ENCODE data around the gene WWP2.

Gene WWP2

DNA sequence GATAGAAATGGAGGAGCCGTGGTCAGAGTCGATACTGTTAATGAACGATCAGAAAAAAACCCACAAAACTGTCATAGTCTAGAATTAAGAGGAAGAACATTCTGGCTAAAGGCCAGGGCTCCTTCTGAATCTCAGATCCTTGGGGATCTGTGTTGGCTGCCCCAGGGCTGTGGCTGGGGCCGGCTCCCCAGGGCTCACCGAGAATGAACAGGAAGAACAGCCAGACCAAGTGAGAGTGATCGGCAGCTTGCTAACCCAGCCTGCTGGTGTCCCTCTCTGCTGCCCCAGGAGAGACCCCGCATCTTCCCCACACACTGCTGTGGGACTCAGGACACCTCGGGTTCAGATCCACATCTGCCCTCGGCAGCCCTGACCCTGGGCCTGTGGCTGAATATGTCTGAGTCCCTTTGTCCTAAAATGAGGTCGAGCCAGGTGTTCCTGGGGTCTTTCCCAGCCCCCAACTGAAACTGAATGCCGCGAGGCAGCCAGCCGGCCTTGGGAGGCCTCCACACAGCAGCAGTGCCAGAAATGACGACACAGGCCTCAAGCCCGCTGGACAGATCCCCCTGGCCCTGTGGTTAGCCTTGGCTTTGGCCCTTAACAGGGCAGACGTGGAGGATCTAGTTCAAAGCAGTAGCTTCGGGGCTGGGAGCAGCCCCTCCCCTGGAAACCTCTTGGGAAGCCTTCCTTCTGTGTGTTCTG, 165.1 kb downstream of the WWP2 start:
- DNase-seq (ENCODE audit: low read depth in 3 of 3): no peak

DNA sequence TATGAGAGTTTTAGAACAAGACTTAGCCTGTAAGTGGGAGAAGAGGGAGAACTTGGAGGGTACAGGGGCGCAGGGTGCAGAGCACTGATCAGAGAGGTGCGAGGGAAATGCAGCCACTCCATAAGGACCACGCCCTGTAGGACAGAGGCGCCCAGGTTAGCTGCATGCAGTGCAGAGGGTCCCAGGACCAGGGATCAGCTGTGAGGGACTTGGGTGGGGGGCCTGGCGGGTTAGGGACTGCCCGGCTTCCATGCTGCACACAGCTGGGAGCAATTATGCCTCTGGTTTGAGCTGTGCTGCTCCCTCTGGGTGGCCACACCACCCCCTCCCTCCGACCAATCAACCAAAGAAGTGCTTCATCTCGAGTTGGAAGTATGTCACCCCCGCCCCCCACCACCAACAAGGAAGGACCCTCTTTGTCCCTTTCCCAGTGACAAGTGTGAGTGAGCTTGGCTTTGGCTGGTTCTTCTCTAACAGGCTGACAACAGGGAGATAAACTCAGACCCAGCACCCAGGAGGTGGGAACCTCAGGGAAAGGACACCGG, 166.8 kb downstream of the WWP2 start:
- DNase-seq (ENCODE audit: low read depth in 3 of 3): no peak

DNA sequence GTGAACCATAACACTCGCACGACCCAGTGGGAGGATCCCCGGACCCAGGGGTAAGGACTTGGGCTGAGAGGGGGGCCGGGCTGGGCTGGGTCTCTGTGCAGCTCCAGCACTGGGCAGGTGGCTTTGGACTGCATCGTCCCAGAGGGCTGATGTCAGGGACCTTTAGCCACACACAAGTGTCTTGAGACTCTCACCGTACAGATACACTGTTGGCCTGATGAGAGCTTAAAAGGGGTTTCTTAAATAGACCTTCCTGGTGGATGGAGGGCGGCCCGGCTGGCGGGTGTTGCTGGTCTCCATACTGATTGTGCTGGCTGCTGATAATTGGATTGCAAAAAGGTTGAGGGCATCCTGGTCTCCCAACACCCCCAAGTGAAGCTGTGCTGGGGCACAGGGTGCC, 167.3 kb downstream of the WWP2 start:
- no peak for DNase-seq (ENCODE audit: low read depth in 3 of 3)

DNA sequence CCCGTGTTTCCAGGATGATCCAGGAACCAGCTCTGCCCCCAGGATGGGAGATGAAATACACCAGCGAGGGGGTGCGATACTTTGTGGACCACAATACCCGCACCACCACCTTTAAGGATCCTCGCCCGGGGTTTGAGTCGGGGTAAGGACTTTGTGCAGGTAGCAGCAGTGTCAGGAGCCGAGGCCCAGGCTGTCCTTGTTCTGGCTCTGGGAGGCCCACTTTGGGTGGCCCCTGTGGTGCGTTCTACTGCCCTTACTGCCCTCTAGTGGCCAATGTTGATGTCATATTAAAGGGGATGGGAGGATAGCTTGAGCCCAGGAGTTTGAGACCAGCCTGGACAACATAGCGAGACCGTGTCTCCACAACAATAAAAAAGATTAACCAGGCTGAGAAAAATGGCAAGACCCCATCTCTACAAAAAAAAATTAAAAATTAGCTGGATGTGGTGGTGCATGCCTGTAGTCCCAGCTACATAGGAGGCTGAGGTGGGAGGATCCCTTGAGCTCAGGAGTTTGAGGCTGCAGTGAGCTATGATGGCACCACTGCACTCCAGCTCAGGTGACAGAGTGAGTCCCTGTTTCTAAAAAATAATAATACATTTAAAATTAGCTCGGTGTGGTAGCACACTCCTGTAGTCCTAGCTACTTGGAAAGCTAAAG, 168.1 kb downstream of the WWP2 start:
- DNase-seq (ENCODE audit: low read depth in 3 of 3): peak in 1 of 3 experiments; percentile 5

DNA sequence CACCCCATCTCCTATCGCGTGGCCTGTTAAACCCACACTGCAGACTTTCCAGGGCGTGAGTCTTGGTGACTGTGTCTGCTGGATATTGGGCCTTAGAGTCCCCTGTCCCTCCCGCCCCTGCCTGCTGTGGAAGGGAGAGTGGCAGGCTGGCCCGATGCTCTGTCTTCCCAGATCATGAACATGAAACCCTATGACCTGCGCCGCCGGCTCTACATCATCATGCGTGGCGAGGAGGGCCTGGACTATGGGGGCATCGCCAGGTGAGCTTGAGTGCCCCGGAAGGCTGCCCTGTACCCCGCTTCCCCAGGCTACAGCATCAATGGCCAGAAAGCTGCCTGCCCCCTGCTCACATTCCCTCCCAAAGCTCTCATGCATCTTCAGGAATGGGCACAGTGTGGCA, 169.5 kb downstream of the WWP2 start:
- DNase-seq (ENCODE audit: low read depth in 3 of 3): no peak

DNA sequence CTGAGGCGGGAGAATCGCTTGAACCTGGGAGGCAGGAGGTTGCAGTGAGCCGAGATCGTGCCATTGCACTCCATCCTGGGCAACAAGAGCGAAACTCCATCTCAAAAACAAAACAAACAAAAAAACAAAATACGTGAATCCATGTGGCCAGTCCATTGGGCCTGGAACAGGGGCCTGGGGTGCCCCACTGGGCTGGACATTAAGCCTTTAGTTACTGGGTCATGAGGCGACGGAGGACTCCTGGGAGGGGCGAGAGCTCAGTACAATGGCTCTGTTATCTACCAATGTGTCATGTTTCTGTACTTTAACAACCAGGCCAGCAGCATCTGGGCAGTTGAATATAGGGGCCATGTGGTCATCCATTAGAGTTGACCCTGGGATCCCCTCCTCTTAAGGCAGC, 170.1 kb downstream of the WWP2 start:
- DNase-seq (ENCODE audit: low read depth in 3 of 3): no peak

DNA sequence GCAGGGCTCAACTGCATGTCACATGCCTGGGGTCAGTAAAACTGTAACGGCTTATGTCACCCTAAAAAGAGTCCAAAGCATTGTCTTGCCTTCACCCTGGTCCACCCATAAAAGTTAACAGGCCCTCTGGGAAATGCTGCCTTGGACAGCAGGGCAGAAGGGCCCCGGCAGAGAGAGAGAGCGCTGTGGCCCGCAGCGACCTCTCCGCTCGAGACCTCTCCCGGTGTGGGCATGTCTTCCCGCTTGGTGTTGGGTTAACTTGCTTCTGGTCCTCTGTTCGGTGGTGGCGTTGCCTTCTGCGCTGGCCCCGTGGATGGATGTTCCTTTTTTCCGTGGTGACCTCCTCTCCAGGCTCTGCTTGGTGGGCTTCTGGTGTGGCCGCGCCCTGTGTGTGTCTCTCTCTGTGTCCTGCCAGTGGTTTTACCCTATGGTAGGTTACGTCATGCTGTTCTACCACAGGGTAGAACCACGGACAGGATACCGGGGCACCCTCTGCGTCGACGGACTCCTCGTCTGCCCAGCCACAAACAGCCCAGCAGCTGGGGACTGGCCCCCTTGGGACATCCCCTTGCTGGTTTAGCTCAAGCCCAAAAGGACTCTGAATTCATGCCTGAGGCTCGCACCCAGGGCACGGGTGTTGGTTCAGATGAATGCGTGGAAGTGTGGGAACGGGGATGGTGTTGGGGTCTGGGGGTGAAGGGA, 170.7 kb downstream of the WWP2 start:
- no peak for DNase-seq (ENCODE audit: low read depth in 3 of 3)

DNA sequence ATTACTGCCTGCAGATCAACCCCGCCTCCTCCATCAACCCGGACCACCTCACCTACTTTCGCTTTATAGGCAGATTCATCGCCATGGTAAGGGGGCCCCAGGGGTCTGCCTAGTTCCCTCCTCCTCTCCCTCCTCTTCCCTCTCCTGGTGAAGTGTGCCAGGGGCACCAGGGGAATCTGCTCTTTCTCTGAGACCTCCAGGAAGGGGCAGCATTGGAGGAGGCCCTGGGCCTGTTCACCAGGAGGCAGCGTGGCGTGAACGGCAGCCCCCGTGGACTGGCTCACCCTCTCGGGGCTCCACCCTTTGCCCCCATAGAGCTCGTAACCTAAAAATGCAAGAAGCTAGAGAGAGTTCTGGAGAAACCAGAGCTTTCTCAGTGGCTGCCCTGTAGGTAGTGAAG, 171.9 kb downstream of the WWP2 start:
- DNase-seq (ENCODE audit: low read depth in 3 of 3): no peak

DNA sequence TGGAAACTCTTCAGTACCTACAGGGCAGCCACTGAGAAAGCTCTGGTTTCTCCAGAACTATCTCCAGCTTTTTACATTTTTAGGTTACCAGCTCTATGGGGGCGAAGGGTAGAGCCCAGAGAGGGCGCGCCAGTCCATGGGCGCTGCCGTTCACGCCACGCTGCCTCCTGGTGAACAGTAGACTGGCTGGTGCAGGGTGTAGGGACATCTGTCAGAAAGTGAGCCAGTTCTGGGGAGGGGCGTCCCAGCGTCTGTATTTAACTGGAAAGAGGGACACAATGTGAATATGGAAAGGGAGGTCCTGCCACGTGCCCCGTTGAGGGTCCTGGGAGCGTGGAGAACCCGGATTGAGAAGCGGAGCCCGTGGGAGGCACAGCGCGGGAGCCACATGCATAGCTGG, 172.6 kb downstream of the WWP2 start:
- DNase-seq (ENCODE audit: low read depth in 3 of 3): no peak

DNA sequence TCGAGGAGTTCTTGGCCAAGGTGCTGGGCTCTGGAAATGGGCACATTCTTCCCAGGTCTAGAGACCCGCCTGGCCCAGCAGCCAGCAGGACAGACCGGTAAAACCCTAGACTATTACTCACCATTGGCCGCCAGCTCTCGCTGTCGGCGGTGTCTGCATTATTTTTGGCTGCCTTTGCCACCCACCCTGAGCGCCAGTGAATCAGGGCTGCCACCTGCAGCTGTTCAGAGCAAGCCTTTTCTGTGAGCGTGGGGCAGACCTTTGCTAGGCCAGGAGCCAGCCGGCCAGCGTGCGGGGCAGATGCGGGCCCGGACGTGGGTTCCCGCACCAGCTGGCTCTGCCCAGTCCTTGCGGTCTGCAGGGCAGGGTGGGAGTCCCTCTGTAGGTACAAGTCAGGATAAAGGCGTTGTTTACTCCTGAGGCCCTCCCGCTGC, 173.2 kb downstream of the WWP2 start:
- DNase-seq (ENCODE audit: low read depth in 3 of 3): no peak

DNA sequence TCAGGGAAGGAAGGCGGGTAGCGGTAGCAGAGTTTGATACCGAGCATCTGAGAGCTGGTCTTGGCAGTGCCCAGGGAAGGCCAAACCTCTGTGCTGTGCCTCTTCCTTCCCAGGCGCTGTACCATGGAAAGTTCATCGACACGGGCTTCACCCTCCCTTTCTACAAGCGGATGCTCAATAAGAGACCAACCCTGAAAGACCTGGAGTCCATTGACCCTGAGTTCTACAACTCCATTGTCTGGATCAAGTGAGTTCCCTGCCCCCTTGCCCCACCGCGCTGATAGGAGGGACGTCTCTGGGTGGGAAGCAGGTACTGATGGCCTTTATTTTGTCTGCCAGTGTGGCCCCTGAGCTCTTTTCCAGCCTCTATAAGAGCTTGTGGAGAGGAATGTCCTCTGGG, 173.6 kb downstream of the WWP2 start:
- DNase-seq (ENCODE audit: low read depth in 3 of 3): no peak

DNA sequence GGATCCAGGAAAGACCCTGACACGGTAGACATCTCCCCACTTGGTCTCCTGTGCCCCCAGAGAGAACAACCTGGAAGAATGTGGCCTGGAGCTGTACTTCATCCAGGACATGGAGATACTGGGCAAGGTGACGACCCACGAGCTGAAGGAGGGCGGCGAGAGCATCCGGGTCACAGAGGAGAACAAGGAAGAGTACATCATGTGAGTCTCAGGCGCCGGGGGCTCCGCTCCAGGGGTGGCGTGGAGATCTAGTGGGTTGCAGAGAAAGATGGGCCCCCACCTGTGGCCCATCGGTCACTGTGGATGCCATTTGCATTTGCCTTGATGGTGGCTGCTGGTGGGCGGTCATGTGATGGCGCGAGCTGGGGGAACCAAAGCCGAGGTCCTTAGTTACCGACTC, 174.1 kb downstream of the WWP2 start:
- no peak for DNase-seq (ENCODE audit: low read depth in 3 of 3)

DNA sequence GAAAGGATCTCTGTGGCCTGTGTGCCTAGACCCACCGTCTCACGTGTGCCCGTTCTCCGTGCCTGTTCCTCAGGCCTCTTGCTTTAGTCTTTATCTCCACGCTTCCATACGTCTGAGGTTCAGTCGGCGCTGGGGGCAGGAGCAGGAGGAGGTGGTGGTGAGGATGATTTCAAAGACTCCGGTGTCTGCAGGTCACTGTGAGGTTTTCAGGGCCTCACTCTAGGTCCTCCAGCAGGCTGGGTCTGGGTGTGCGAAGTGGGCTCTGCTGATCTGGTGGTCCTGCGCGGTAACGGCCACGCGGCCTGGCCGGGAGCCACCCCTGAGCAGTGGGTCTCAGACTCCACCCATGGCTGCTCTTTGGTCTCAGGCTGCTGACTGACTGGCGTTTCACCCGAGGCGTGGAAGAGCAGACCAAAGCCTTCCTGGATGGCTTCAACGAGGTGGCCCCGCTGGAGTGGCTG, 174.6 kb downstream of the WWP2 start:
- DNase-seq (ENCODE audit: low read depth in 3 of 3): no peak

DNA sequence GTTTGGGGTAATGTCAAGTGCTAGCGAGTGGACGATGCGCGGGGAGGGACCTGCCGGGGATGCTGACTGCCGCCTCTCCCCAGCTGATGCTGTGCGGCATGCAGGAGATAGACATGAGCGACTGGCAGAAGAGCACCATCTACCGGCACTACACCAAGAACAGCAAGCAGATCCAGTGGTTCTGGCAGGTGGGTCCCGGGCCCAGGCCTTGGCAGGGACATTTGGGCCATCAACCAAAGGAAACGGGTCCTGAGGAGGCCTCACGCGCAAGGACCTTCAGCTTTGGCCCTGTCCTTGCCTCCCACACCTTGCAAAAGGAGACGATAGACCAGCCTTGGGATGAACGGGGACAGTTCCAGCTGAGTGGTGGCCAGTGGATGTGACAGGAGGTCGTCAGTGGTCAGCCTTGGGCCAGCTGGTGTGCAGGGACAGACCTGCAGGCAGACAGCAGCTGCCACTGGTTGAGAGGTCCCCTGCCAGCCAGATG, 175.4 kb downstream of the WWP2 start:
- DNase-seq (ENCODE audit: low read depth in 3 of 3): no peak

DNA sequence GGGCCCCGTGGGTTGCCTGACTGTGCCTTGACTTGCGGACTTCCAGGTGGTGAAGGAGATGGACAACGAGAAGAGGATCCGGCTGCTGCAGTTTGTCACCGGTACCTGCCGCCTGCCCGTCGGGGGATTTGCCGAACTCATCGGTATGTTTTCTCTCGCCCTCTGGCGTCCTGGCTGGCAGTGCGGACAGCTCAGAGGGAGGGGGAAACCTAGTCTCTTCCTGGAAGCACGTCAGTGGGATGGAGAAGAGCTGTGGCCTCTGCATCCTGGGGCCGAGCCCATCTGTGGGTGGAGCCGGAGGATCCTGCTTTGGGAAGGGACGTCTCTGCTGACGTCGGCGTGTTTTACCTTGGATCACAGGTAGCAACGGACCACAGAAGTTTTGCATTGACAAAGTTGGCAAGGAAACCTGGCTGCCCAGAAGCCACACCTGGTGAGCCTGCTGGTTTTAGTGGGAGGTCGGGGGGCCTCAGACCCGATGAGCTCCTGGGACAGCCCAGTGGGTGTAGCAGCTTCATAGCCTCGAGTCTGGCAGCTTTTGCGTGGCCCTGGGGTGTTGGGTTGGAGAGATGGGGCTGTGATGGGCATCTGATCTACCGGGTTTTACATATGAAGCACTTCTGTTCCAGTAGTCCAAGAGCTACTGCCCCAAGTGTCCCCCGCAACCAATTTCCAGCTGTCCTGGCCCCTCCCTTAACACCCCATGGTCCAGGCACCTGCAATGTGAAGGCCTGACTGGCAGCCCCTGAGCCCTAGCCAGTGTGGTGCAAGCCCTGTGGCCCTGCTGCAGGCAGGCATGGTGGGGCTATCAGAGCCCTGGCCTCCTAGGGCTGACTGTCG, 177.1 kb downstream of the WWP2 start:
- DNase-seq (ENCODE audit: low read depth in 3 of 3): no peak

DNA sequence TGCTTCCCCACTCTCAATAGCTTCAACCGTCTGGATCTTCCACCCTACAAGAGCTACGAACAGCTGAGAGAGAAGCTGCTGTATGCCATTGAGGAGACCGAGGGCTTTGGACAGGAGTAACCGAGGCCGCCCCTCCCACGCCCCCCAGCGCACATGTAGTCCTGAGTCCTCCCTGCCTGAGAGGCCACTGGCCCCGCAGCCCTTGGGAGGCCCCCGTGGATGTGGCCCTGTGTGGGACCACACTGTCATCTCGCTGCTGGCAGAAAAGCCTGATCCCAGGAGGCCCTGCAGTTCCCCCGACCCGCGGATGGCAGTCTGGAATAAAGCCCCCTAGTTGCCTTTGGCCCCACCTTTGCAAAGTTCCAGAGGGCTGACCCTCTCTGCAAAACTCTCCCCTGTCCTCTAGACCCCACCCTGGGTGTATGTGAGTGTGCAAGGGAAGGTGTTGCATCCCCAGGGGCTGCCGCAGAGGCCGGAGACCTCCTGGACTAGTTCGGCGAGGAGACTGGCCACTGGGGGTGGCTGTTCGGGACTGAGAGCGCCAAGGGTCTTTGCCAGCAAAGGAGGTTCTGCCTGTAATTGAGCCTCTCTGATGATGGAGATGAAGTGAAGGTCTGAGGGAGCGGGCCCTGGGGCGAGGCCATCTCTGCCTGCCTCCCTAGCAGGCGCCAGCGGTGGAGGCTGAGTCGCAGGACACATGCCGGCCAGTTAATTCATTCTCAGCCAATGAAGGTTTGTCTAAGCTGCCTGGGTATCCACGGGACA, 177.9 kb downstream of the WWP2 start:
- no peak for DNase-seq (ENCODE audit: low read depth in 3 of 3)

DNA sequence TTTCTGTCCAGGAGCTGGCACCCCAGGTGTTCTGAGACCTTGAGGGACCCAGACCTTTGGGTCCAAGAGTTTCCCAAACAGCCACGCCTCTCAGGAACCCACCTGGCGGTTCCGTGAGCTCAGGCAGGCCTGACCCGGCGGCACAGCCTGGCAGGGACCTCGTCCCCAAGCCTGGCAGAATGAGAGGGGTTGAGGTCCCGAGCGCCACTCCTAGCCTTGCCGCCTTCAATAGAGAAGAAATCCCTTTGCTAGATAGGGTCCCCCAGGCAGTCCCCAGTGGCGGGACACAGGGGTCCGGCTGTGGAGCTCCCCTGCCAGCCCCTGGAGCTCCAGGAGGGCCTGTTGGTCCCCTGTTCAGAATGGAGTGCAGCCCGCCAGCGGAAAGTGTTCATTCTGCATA, 178.5 kb downstream of the WWP2 start:
- DNase-seq (ENCODE audit: low read depth in 3 of 3): no peak

DNA sequence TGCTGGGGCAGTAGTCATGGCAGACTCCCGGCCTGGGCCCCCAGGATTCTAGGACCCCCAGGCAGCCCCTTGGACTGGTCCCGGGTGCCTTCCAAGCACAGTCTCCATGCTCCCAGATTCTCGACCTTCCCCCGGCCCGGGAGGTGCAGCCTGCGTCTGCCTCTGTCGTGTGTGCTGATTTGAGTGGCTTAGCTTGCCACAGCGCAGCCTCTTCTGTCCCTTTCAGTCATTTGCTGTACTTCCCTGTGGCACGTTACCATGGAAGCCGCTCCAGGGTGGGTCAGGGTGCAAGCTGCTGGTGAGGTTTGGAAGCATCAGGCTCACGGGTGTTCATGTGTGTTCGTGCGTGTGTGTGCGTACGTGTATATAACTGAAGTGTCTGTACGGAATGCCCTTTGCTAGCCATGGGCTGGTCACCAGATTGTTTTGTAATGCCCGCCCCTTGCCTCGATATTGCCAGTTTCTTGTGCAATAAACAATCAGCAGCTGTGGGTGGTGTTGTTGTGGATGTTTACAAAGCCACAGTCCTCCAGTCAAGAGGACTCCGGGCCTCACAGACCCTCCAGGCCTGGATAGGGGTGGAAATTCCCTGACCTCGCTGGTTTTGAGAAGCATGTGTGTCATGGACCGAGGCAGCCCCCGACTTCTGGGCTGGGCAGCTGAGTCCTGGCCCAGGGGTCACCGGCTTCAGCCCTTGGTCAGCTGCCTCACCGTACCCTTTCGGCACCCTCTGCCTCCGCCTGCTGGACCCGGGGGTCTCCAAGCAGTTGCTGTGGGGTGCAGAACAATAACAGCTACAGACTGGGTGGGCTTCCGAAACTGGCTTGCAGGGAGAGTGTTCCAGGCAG, 179.3 kb downstream of the WWP2 start:
- no peak for DNase-seq (ENCODE audit: low read depth in 3 of 3)

DNA sequence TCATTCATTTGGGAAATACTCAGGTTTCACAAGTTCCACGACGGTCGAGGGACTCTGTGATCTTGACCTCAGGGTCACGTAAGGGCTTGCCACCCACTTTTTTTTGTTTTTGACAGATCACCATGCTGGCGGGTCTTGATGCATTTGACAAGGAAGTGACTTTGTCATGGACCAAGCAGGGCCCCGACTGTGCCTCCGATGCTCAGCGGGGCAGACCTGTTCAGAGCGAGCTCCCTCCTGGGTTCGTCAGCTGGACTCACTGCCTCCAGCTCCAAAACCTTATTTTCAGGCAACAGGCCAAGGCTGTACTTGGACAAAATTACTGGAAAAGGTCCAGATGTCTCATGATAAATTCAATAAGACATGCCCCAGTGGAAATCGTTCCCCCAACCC, 180.0 kb downstream of the WWP2 start:
- no peak for DNase-seq (ENCODE audit: low read depth in 3 of 3)

DNA sequence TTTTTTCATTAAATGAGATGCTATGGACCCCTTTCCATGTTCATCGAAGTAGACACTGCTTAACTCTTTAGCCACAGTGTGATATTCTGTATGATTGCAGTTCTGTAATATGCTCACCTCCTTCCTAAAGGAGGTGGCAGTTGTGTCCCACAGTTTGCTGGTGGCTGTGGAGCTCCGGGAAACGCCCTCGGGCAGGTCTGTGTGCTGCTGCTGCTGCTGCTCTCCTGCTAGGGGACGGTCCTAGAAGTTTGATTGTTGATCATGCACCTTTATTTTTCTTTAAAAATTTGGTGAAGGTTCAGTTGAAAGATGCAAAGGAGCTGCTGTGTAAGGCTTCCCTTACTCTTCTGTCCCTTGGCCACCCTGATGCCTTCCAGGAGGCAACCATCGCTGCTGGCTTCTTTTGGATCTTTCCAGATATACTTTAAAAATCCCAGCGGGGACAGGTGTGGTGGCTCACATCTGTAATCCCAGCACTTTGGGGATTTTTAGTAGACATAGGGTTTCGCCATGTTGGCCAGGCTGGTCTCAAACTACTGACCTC, 180.6 kb downstream of the WWP2 start:
- no peak for DNase-seq (ENCODE audit: low read depth in 3 of 3)

All from stimulated activated CD4-positive, alpha-beta T cell treated with anti-CD3 and anti-CD28 coated beads, TNF-alpha, amount 100 ng/mL, for 4 hours (primary cell).